ENCODE results near the gene CGB2.
"Not testable (repeated sequence)": the region's sequence is repeated elsewhere in the genome, so short reads cannot be mapped to it uniquely, and the experiment has no call there.

Gene CGB2

GRCh38 chr19:49067554-49067953 lies 35.9 kb downstream of the CGB2 start:
- DNase-seq (ENCODE audit: low read depth in 3 of 3): no peak

GRCh38 chr19:49069026-49069425 lies 37.3 kb downstream of the CGB2 start:
- no peak for DNase-seq (ENCODE audit: low read depth in 3 of 3)

GRCh38 chr19:49070416-49070815 lies 38.7 kb downstream of the CGB2 start:
- no peak for DNase-seq (ENCODE audit: low read depth in 3 of 3)

- DNase-seq (ENCODE audit: low read depth in 3 of 3): no peak
These were observed 40.3 kb downstream of the CGB2 start for GRCh38 chr19:49071860-49072547.

- DNase-seq (ENCODE audit: low read depth in 3 of 3): no peak
These were observed 42.1 kb downstream of the CGB2 start for GRCh38 chr19:49073514-49074378.

GRCh38 chr19:49074869-49075268 lies 43.2 kb downstream of the CGB2 start:
- not testable (repeated sequence) for DNase-seq (ENCODE audit: low read depth in 3 of 3)

- no peak for DNase-seq (ENCODE audit: low read depth in 3 of 3)
These were observed 48.7 kb downstream of the CGB2 start for GRCh38 chr19:49080392-49080791.

- DNase-seq (ENCODE audit: low read depth in 3 of 3): no peak
These were observed 49.6 kb downstream of the CGB2 start for GRCh38 chr19:49081273-49081672.

Data from stimulated activated CD4-positive, alpha-beta T cell treated with anti-CD3 and anti-CD28 coated beads, TNF-alpha, amount 100 ng/mL, for 48 hours (primary cell).